Measurements from ENCODE around the gene IL37. TPM values are rescaled to one million over a fixed set of nuclear protein-coding genes. Genes with fewer than 3 reads are reported as not detected.

Gene IL37
- total RNA-seq = not detected
- not detected for polyA plus RNA-seq
- long read RNA-seq, donor 1 = 0 reads
- long read RNA-seq, donor 2 = 0 reads
- long read RNA-seq, donor 3 = 0 reads

- no peak for DNase-seq
- Histone ChIP-seq H3K36me3 (no peaks in the 10 kb centered on the region), H3K4me3 (no peak within 1 kb of the TSS), H3K9me3 (no peaks in the 10 kb centered on the region), H3K27me3 (no peaks in the 10 kb centered on the region), H3K4me1 (ENCODE audit: insufficient read depth) (no peaks in the 10 kb centered on the region), H3K27ac (no peak within 1 kb of the TSS)
- intact Hi-C loops (cut with DNase I) = no loop called here
- TF ChIP-seq CTCF (IDR thresholded peaks at IDR 0.05) = no peak
- no peak for TF ChIP-seq POLR2A (IDR thresholded peaks at IDR 0.05)
- TF ChIP-seq EP300 (IDR thresholded peaks at IDR 0.05) = no peak
- 14 to 32% (median 27%) methylated on average over 2 of the region's 2 CpGs for WGBS, 3 donors
These were observed at the start of gene IL37 for GRCh38 chr2:112910865-112911264. IL37 (plus strand) TSS chr2:112911165; CDS start chr2:112913013, 1,848 bp downstream.

- Histone ChIP-seq H3K27me3 (no peaks in the 10 kb centered on the region), H3K4me1 (ENCODE audit: insufficient read depth) (no peaks in the 10 kb centered on the region), H3K27ac (no peak overlapping the region), H3K4me3 (no peak overlapping the region), H3K36me3 (no peaks in the 10 kb centered on the region), H3K9me3 (no peaks in the 10 kb centered on the region)
- DNase-seq = no peak
- 83 to 88% (median 87%) methylated on average over 1 of the region's 1 CpG for WGBS, 3 donors
- intact Hi-C loops (cut with DNase I) = no loop called here
- no peak for TF ChIP-seq POLR2A (IDR thresholded peaks at IDR 0.05)
- no peak for TF ChIP-seq CTCF (IDR thresholded peaks at IDR 0.05)
- TF ChIP-seq EP300 (IDR thresholded peaks at IDR 0.05) = no peak
These were observed 46.9 kb upstream of the IL37 start for GRCh38 chr2:112864072-112864471.

GRCh38 chr2:112866128-112866835, 44.7 kb upstream of the IL37 start:
- no peaks in the 10 kb centered on the region for H3K4me1 ChIP-seq (ENCODE audit: insufficient read depth)
- H3K9me3 ChIP-seq = no peaks in the 10 kb centered on the region
- TF ChIP-seq CTCF (IDR thresholded peaks at IDR 0.05) = no peak
- no peak for TF ChIP-seq EP300 (IDR thresholded peaks at IDR 0.05)
- TF ChIP-seq POLR2A (IDR thresholded peaks at IDR 0.05) = no peak
- H3K27me3 ChIP-seq = no peaks in the 10 kb centered on the region
- H3K27ac ChIP-seq = no peak overlapping the region
- DNase-seq = no peak
- intact Hi-C loops (cut with DNase I) = no loop called here
- no peaks in the 10 kb centered on the region for H3K36me3 ChIP-seq
- 65 to 84% (median 79%) methylated on average over 8 of the region's 8 CpGs for WGBS, 3 donors
- H3K4me3 ChIP-seq = no peak overlapping the region

- DNase-seq = no peak
- intact Hi-C loops (cut with DNase I) = no loop called here
- WGBS, 3 donors = 70 to 77% (median 76%) methylated on average over 7 of the region's 7 CpGs
- Histone ChIP-seq H3K4me3 (no peak overlapping the region), H3K4me1 (ENCODE audit: insufficient read depth) (no peaks in the 10 kb centered on the region), H3K36me3 (no peaks in the 10 kb centered on the region), H3K27me3 (no peaks in the 10 kb centered on the region), H3K27ac (no peak overlapping the region), H3K9me3 (no peaks in the 10 kb centered on the region)
- no peak for TF ChIP-seq CTCF (IDR thresholded peaks at IDR 0.05)
- no peak for TF ChIP-seq POLR2A (IDR thresholded peaks at IDR 0.05)
- no peak for TF ChIP-seq EP300 (IDR thresholded peaks at IDR 0.05)
These were observed 43.0 kb upstream of the IL37 start for GRCh38 chr2:112867701-112868631.
